ENCODE results near the gene PAX7. TPM values are rescaled to one million over a fixed set of nuclear protein-coding genes. Genes with fewer than 3 reads are reported as not detected.

Gene PAX7
- total RNA-seq, 4 donors from 2014 or later: not detected

GRCh38 chr1:18635891-18636595 lies 5.4 kb downstream of the PAX7 start:
- intact Hi-C loops (cut with DNase I; ENCODE audit: low total_unique reads): no loop called here
- peaks cover 4 to 94% of the 10 kb centered on the region in 2 donors for H3K27me3 ChIP-seq
- H3K9me3 ChIP-seq: no peaks in the 10 kb centered on the region
- H3K27ac ChIP-seq: no peak overlapping the region
- H3K4me1 ChIP-seq: peaks cover 0 to 1% of the 10 kb centered on the region in 2 donors
- no peak for TF ChIP-seq POLR2A (IDR thresholded peaks at IDR 0.05)
- no peak for DNase-seq
- H3K4me3 ChIP-seq: no peak overlapping the region
- no peaks in the 10 kb centered on the region for H3K36me3 ChIP-seq

- no peak overlapping the region for H3K4me3 ChIP-seq
- TF ChIP-seq POLR2A (IDR thresholded peaks at IDR 0.05) (no peak), CTCF (IDR thresholded peaks at IDR 0.05) (no peak)
- H3K36me3 ChIP-seq: no peaks in the 10 kb centered on the region
- H3K27me3 ChIP-seq: peaks cover 0 to 94% of the 10 kb centered on the region in 2 donors
- no peaks in the 10 kb centered on the region for H3K9me3 ChIP-seq
- H3K4me1 ChIP-seq: no peaks in the 10 kb centered on the region
- intact Hi-C loops (cut with DNase I; ENCODE audit: low total_unique reads): no loop called here
- H3K27ac ChIP-seq: no peak overlapping the region
- no peak for DNase-seq
Observed at GRCh38 chr1:18636596-18637508, 6.2 kb downstream of the PAX7 start.

- Histone ChIP-seq H3K4me1 (no peaks in the 10 kb centered on the region), H3K4me3 (no peak overlapping the region), H3K9me3 (no peaks in the 10 kb centered on the region), H3K27me3 (peaks cover 0 to 95% of the 10 kb centered on the region in 2 donors), H3K27ac (no peak overlapping the region), H3K36me3 (no peaks in the 10 kb centered on the region)
- intact Hi-C loops (cut with DNase I; ENCODE audit: low total_unique reads): no loop called here
- DNase-seq: no peak
- TF ChIP-seq CTCF (IDR thresholded peaks at IDR 0.05) (no peak), POLR2A (IDR thresholded peaks at IDR 0.05) (no peak)
Observed at GRCh38 chr1:18637511-18637960, 6.9 kb downstream of the PAX7 start.

- TF ChIP-seq CTCF (IDR thresholded peaks at IDR 0.05): no peak
- no peak for TF ChIP-seq POLR2A (IDR thresholded peaks at IDR 0.05)
- DNase-seq: no peak
- no peak overlapping the region for H3K4me3 ChIP-seq
- H3K27me3 ChIP-seq: peaks cover 0 to 96% of the 10 kb centered on the region in 2 donors
- no peaks in the 10 kb centered on the region for H3K9me3 ChIP-seq
- intact Hi-C loops (cut with DNase I; ENCODE audit: low total_unique reads): no loop called here
- H3K36me3 ChIP-seq: no peaks in the 10 kb centered on the region
- H3K4me1 ChIP-seq: no peaks in the 10 kb centered on the region
- H3K27ac ChIP-seq: no peak overlapping the region
Observed at GRCh38 chr1:18637962-18638834, 7.6 kb downstream of the PAX7 start.

GRCh38 chr1:18638835-18639364 lies 8.3 kb downstream of the PAX7 start:
- intact Hi-C loops (cut with DNase I; ENCODE audit: low total_unique reads): no loop called here
- Histone ChIP-seq H3K27me3 (peaks cover 0 to 97% of the 10 kb centered on the region in 2 donors), H3K9me3 (no peaks in the 10 kb centered on the region)

More at GRCh38 chr1:18638835-18639364, 8.3 kb downstream of the PAX7 start:
- TF ChIP-seq POLR2A (IDR thresholded peaks at IDR 0.05) (no peak), CTCF (IDR thresholded peaks at IDR 0.05) (no peak)
- no peak overlapping the region for H3K4me3 ChIP-seq
- no peak for DNase-seq
- H3K4me1 ChIP-seq: no peaks in the 10 kb centered on the region
- H3K27ac ChIP-seq: no peak overlapping the region
- no peaks in the 10 kb centered on the region for H3K36me3 ChIP-seq

Measured in uterus (tissue), 4 donors.